GM12872 (cell line): ENCODE measurements around the gene USP10.

ENCODE experiments used
- CTCF ChIP-seq: IDR thresholded peaks from 3 replicates; pipeline ENCODE4 v1.5.1; 2011; ENCODE audit warnings: low read depth, mild to moderate bottlenecking, low read length, moderate library complexity; ENCODE audit not compliant: insufficient read depth

The USP10 gene

GRCh38 chr16:84821728-84822689 lies 122.2 kb downstream of the USP10 start:
- no peak for TF ChIP-seq CTCF

- TF ChIP-seq CTCF, result no peak
Measured at GRCh38 chr16:84822990-84823389, 123.2 kb downstream of the USP10 start.

- TF ChIP-seq CTCF, result no peak
Measured at GRCh38 chr16:84823484-84823883, 123.7 kb downstream of the USP10 start.

GRCh38 chr16:84823926-84824325 lies 124.1 kb downstream of the USP10 start:
- no peak for TF ChIP-seq CTCF

GRCh38 chr16:84825896-84826557 lies 126.2 kb downstream of the USP10 start:
- no peak for TF ChIP-seq CTCF

GRCh38 chr16:84826558-84826941 lies 126.8 kb downstream of the USP10 start:
- TF ChIP-seq CTCF, result no peak

- no peak for TF ChIP-seq CTCF
Measured at GRCh38 chr16:84827131-84827574, 127.4 kb downstream of the USP10 start.
